Measurements from ENCODE around the gene SLC30A3. TPM values are rescaled to one million over a fixed set of nuclear protein-coding genes. Genes with fewer than 3 reads are reported as not detected.

Gene SLC30A3
- total and polyA plus RNA-seq, 2 of the 13 experiments (the other 11 are each of a cell fraction or from before 2014, with no cell fraction given), result 0.38 to 0.79 TPM

- TF ChIP-seq ZBTB25 (CRISPR knock-in tag; IDR thresholded peaks at IDR 0.05), result no peak
- no peak for TF ChIP-seq ZNF207 (IDR thresholded peaks at IDR 0.05; ENCODE audit: borderline replicate concordance)
- TF ChIP-seq DDIT3 (CRISPR knock-in tag; IDR thresholded peaks at IDR 0.05), result no peak
- no peak for TF ChIP-seq DRAP1 (CRISPR knock-in tag; IDR thresholded peaks at IDR 0.05)
- 0 out of 2 replicates have a peak, but pooled peaks have one; percentile 4 for TF ChIP-seq DR1 (CRISPR knock-in tag; IDR thresholded peaks at IDR 0.05)
- TF ChIP-seq KDM2A (CRISPR knock-in tag; IDR thresholded peaks at IDR 0.05; ENCODE audit: borderline replicate concordance, low read depth), result 0 out of 2 replicates have a peak, but pooled peaks have one; percentile 16
- no peak for TF ChIP-seq FOXK2 (IDR thresholded peaks at IDR 0.05)
- no peak for TF ChIP-seq BCL6 (CRISPR knock-in tag; IDR thresholded peaks at IDR 0.05)
- no peak for TF ChIP-seq CREB1 (IDR thresholded peaks at IDR 0.05)
- no peak for TF ChIP-seq CREB1 (CRISPR knock-in tag; IDR thresholded peaks at IDR 0.05)
- TF ChIP-seq NRL (CRISPR knock-in tag; IDR thresholded peaks at IDR 0.05; ENCODE audit: borderline replicate concordance), result no peak
- TF ChIP-seq SAFB2 (CRISPR knock-in tag; IDR thresholded peaks at IDR 0.05; ENCODE audit: borderline replicate concordance, low read depth), result no peak
- no peak for TF ChIP-seq CAMTA2 (CRISPR knock-in tag; IDR thresholded peaks at IDR 0.05; ENCODE audit: borderline replicate concordance)
- TF ChIP-seq ZNF839 (CRISPR knock-in tag; IDR thresholded peaks at IDR 0.05; ENCODE audit: borderline replicate concordance), result no peak
- no peak for TF ChIP-seq ZNF282 (IDR thresholded peaks at IDR 0.05; ENCODE audit: partially characterized antibody)
- TF ChIP-seq ZNF737 (CRISPR knock-in tag; IDR thresholded peaks at IDR 0.05; ENCODE audit: borderline replicate concordance), result no peak
- TF ChIP-seq ZNF10 (CRISPR knock-in tag; IDR thresholded peaks at IDR 0.05; ENCODE audit: borderline replicate concordance, low read depth), result no peak
- no peak for TF ChIP-seq ZNF704 (CRISPR knock-in tag; IDR thresholded peaks at IDR 0.05; ENCODE audit: borderline replicate concordance)
- 0 out of 2 replicates have a peak, but pooled peaks have one; percentile 36 for TF ChIP-seq ZNF224 (CRISPR knock-in tag; IDR thresholded peaks at IDR 0.05)
- TF ChIP-seq TEAD3 (CRISPR knock-in tag; optimal IDR thresholded peaks at IDR 0.05; ENCODE audit: borderline replicate concordance), result peak; percentile 15
- no peak for TF ChIP-seq POGK (CRISPR knock-in tag; conservative IDR thresholded peaks at IDR 0.05)
- no peak for TF ChIP-seq TIGD3 (CRISPR knock-in tag; IDR thresholded peaks at IDR 0.05; ENCODE audit: borderline replicate concordance)
- no peak for TF ChIP-seq DNMT1 (CRISPR knock-in tag; IDR thresholded peaks at IDR 0.05)
- no peak for TF ChIP-seq ZMYM4 (CRISPR knock-in tag; IDR thresholded peaks at IDR 0.05)
Observed at GRCh38 chr2:27262379-27263286, at the start of gene SLC30A3 (continued).
